GM19463 (cell line): ENCODE data around the gene CNTNAP4.

ENCODE experiments used
- ATAC-seq: cut with Tn5 transposase; IDR thresholded peaks from one replicate; pipeline ENCODE4 v1.9.1; 2021; ENCODE audit warnings: mild to moderate bottlenecking, moderate library complexity; ENCODE audit not compliant: unreplicated experiment

The CNTNAP4 gene

DNA sequence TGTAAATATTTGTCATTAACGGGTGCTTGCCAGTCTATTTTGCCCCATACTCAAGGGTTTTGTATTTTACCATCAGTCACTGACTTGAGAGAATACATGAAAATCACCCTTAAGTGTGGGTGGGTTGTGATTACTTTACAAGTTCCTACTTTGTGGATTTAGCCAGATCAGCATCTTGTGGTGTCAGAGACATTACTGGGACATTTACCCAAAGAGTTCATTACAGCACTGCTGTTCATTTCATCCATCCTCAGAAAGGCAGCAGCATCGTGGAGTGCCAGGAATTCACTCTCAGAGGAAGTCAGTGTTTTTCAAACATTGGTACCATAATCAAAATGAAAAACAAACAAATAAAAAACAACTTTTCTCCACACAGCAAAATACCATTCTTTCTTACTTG lies 110.8 kb downstream of the CNTNAP4 start:
- ATAC-seq: no peak

- no peak for ATAC-seq
Observed at GRCh38 chr16:76389126-76389525, 111.9 kb downstream of the CNTNAP4 start.

- ATAC-seq: no peak
Observed at GRCh38 chr16:76390476-76390875, 113.3 kb downstream of the CNTNAP4 start.

DNA sequence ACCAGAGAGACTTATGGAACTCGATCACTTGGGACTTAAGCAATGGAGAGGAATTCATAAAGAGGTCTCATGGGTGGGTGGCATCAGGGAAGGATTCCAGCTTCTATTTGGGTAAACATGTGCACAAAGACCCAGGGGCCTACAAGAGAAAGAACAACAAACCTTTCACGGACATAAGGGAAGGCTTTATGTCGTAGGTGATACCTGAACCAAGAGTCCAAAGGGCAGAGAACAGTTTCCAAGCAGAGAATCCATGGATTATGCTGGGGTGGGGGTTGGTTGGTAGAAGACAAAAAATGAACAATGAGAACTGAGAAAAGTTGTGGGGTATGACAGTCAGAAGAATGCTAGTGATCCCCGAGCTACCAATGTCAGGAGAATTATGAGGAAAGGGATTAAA lies 119.8 kb downstream of the CNTNAP4 start:
- no peak for ATAC-seq

GRCh38 chr16:76409706-76410105 lies 132.5 kb downstream of the CNTNAP4 start:
- ATAC-seq: no peak

- ATAC-seq: no peak
Observed at GRCh38 chr16:76421571-76421970, 144.4 kb downstream of the CNTNAP4 start.

- no peak for ATAC-seq
Observed at GRCh38 chr16:76428858-76429257, 151.7 kb downstream of the CNTNAP4 start.

DNA sequence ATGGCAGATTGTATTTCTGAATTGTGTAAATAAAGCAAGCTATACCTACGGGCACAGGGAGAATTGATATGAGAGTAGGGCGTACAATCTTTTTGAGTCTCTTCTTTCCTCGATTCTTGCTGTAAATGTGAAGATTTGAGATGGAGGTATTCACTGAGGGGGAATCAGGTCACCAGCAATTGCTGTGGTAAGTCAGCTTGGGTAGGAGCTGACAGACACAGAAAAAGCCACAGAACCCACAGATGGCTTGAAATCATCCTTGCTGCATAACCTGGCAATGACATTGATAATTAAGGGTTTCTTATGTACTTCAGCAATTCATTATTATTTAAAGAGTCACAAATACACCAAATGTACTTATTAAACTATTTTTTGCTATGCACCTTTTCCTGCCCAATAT lies 164.2 kb downstream of the CNTNAP4 start:
- ATAC-seq: no peak

DNA sequence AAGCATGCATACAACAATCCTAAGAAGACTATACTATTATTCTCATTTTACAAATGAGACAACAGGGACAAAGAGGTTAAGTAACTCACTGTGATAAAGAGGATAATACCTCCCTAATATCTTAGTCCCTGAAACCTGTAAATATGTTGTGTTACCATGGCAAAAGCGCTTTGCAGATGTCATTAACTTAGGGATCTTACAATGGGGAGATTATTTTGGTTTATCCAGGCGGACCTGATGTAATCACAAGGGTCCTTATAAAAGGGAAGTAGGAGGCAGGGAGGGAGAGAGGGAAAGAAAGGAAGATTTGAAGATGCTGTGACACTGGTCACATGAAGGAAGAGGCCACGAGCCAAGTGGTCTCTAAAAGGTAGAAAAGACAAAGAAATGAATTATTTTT lies 164.7 kb downstream of the CNTNAP4 start:
- ATAC-seq: no peak

DNA sequence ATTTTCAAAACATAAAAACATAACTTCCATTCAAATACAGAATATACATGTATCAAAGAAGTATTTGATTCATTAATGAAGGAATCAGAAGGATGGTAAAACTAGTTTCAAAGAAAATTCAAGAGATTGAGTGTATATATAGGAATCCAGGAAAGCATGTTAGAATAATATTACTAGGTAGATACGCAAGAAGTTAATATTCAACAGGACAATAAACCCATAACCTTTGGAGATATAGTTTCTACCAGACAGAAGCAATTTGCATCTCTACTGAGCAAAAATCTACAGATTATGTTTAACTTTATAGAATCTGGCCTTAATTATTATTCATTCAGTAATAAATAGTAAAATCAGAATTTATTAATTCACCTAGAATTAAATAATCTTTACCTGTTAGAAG lies 166.8 kb downstream of the CNTNAP4 start:
- ATAC-seq: no peak

DNA sequence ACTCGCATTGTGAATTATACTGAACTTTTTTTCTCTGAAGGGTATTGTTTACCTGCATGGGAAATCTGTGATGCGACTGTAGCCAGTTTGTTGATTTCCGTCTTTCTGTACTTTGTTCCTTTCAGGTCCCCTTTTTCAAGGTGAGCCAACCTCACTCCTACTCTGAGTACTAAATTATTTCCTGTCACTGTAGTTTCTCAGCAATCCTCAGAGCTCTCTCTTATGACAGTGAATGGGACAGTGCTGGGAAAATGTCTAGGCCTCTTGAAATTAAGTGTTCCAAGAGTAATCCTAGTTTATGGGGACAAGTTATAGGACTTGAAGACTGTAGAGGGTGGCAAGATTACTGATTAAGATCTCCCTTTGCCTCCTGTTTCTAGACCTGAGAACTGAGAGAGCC lies 167.6 kb downstream of the CNTNAP4 start:
- ATAC-seq: no peak

GRCh38 chr16:76445815-76446214 lies 168.6 kb downstream of the CNTNAP4 start:
- ATAC-seq: no peak

DNA sequence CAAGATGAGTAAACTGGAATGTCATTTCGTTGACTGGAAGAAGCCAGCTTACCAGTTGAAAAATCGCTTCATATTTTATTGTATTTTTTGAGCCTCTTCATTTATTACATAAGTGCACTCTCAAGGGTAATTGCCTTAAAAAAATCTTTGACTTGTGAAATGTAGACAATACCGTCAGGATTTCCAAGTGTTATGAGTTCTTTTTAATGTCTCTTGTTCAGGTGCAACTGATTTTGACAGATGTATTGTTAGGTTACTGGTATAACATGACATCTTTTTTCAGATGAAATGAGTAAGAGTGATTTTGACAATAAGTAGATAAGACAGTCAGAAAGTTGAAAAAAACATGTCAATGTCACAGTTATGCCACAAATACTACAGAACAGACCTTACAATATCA lies 169.1 kb downstream of the CNTNAP4 start:
- no peak for ATAC-seq

- no peak for ATAC-seq
Observed at GRCh38 chr16:76450890-76451289, 173.7 kb downstream of the CNTNAP4 start.

GRCh38 chr16:76455257-76455656 lies 178.1 kb downstream of the CNTNAP4 start:
- no peak for ATAC-seq

GRCh38 chr16:76456016-76456415 lies 178.8 kb downstream of the CNTNAP4 start:
- no peak for ATAC-seq

DNA sequence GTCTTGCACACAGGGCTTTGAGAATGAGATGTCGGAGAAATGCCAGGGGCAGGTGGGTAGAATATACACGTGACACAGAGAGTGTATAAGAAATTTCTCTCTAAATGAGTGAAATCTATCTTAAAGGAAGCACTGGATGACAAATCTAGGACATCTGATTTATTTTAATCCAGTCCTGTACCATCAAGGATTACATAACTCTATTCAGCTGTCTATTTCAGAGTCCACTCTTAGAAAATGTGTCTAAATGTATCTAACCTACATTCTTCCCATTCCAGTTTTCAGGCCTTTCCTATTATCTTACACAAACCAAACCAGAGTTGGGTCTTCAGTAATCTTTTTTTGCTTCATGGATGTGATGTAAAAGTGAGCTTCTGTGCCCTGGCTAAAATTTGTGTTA lies 181.9 kb downstream of the CNTNAP4 start:
- no peak for ATAC-seq

GRCh38 chr16:76461836-76462235 lies 184.6 kb downstream of the CNTNAP4 start:
- no peak for ATAC-seq

DNA sequence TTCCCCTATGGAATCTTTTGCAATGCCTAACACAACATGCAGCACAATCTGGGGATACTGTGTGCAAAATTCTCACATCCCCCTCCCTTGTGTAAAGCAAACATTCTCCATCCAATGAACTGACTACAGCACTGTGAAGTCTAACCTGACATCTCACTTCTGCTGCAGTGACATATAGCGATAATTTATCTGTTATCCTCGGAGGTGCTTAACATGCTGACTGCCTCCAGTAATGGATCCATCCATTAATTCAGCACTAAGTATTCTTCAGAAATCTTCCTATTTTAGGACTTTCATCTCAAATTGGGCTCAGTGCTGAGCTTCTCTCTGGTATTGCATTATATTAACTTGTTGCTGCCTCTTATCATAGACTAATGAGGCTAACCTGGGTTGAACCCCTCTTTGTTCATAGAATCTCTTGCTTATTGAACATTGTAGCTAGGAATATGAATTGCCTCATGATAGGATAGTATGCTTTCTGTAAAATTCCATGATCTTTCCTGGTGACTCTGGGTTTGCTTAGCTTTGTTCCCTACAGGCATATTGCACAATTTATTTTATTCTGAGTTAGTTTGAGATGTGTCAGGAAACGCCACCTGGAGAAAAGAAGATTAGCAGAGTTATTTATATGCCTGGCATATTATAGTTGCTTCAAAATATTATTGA lies 187.9 kb downstream of the CNTNAP4 start:
- ATAC-seq: no peak

- no peak for ATAC-seq
Observed at GRCh38 chr16:76466871-76467270, 189.7 kb downstream of the CNTNAP4 start.

DNA sequence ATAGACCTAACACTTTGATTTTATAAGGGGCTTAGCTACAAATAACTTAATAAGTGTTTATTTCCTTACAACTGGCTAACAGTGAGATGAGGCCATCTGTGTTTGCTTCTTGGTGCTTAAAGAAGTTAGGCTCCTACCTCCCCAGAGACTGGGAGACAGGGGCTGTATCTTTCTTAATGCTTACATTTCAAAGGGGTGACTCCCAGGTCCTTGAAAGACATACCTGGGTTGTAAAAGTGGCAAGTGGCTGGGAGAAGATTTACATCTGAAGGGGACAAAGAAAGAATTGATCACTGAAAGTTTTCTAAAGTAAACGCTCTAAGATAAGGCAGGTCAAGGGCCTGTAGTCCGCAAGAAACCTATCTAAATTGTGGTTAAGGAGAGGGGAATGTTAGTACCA lies 196.8 kb downstream of the CNTNAP4 start:
- no peak for ATAC-seq

DNA sequence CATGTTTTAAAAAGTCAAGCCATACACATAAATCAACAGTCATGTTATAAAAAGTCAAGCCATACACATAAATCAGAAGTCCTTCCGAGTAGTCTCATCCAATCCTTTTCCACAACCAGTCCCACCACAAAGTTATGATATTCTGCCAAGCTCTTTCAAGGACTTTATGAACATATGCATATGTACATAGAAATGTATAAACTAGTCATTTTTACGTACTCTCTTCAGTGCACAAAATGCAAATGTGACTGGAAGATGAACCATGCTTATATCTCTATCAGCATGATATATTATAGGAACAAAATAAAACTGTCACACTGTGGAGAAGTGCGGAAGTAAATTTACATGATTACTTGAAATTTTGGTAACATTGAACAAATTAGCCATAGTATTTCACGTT lies 200.9 kb downstream of the CNTNAP4 start:
- ATAC-seq: no peak

DNA sequence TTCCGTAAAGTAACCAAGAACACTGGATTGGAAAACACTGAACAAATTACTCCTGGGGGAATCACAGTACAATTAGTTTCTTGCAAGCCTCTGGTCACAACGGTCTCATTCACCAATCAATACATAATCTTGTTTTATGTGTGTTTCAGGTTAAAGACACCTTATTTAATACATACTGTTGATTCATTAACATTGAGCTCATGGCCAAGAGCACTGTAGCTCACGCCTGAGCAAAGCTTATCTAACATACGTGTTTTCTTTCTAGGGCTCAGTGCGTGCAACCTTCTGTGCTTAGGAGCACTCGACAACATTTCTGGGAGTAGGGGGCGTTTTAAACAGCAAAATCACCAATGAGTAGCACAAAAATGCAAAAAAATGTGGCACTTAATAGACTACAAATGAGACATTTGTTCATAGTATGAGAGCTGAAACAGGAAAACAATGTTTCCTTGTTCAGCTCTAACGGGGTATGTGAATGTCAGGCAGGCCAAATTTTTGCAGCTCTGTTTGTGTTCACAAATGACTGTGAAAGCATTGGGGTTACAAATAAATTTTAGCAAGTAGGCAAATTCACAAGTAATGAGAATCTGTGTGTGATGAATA lies 206.2 kb downstream of the CNTNAP4 start:
- ATAC-seq: no peak
